ENCODE data around the gene NRXN3. TPM values are rescaled to one million over a fixed set of nuclear protein-coding genes. Genes with fewer than 3 reads are reported as not detected.

Gene NRXN3
- polyA plus RNA-seq, 1 experiment, result 1.1 TPM

GRCh38 chr14:79411403-79412174 lies 1241.4 kb downstream of the NRXN3 start:
- no peak for DNase-seq (ENCODE audit: low read depth, low spot score)
- Histone ChIP-seq H3K27me3 (ENCODE audit: control insufficient read depth, insufficient read depth, low read length) (no peaks in the 10 kb centered on the region), H3K27ac (ENCODE audit: low read depth, low read length) (no peak overlapping the region), H3K4me3 (ENCODE audit: low read depth, low read length) (no peak overlapping the region), H3K9me3 (ENCODE audit: control insufficient read depth, insufficient read depth, low read length) (no peaks in the 10 kb centered on the region)
- no peak for TF ChIP-seq CTCF (IDR thresholded peaks at IDR 0.05; ENCODE audit: low read depth, low read length)
- CTCF ChIA-PET, result no interaction called here
- POLR2A ChIA-PET, result no interaction called here

GRCh38 chr14:79412822-79413221 lies 1242.6 kb downstream of the NRXN3 start:
- POLR2A ChIA-PET, result no interaction called here
- no peak for TF ChIP-seq CTCF (IDR thresholded peaks at IDR 0.05; ENCODE audit: low read depth, low read length)
- Histone ChIP-seq H3K27ac (ENCODE audit: low read depth, low read length) (no peak overlapping the region), H3K9me3 (ENCODE audit: control insufficient read depth, insufficient read depth, low read length) (no peaks in the 10 kb centered on the region), H3K4me3 (ENCODE audit: low read depth, low read length) (no peak overlapping the region), H3K27me3 (ENCODE audit: control insufficient read depth, insufficient read depth, low read length) (no peaks in the 10 kb centered on the region)
- CTCF ChIA-PET, result no interaction called here
- DNase-seq (ENCODE audit: low read depth, low spot score), result no peak

GRCh38 chr14:79413734-79414428 lies 1243.7 kb downstream of the NRXN3 start:
- no peak overlapping the region for H3K27ac ChIP-seq (ENCODE audit: low read depth, low read length)
- H3K9me3 ChIP-seq (ENCODE audit: control insufficient read depth, insufficient read depth, low read length), result no peaks in the 10 kb centered on the region
- no peak for TF ChIP-seq CTCF (IDR thresholded peaks at IDR 0.05; ENCODE audit: low read depth, low read length)
- CTCF ChIA-PET, result no interaction called here
- no peak overlapping the region for H3K4me3 ChIP-seq (ENCODE audit: low read depth, low read length)
- no peak for DNase-seq (ENCODE audit: low read depth, low spot score)
- POLR2A ChIA-PET, result no interaction called here
- no peaks in the 10 kb centered on the region for H3K27me3 ChIP-seq (ENCODE audit: control insufficient read depth, insufficient read depth, low read length)

GRCh38 chr14:79415726-79416125 lies 1245.6 kb downstream of the NRXN3 start:
- POLR2A ChIA-PET, result no interaction called here
- no peak overlapping the region for H3K4me3 ChIP-seq (ENCODE audit: low read depth, low read length)
- H3K9me3 ChIP-seq (ENCODE audit: control insufficient read depth, insufficient read depth, low read length), result no peaks in the 10 kb centered on the region
- no peak for TF ChIP-seq CTCF (IDR thresholded peaks at IDR 0.05; ENCODE audit: low read depth, low read length)
- no peak for DNase-seq (ENCODE audit: low read depth, low spot score)
- H3K27me3 ChIP-seq (ENCODE audit: control insufficient read depth, insufficient read depth, low read length), result no peaks in the 10 kb centered on the region
- H3K27ac ChIP-seq (ENCODE audit: low read depth, low read length), result no peak overlapping the region
- CTCF ChIA-PET, result no interaction called here

GRCh38 chr14:79417961-79418360 lies 1247.8 kb downstream of the NRXN3 start:
- POLR2A ChIA-PET, result no interaction called here
- H3K4me3 ChIP-seq (ENCODE audit: low read depth, low read length), result no peak overlapping the region
- no peaks in the 10 kb centered on the region for H3K9me3 ChIP-seq (ENCODE audit: control insufficient read depth, insufficient read depth, low read length)
- DNase-seq (ENCODE audit: low read depth, low spot score), result no peak
- no peaks in the 10 kb centered on the region for H3K27me3 ChIP-seq (ENCODE audit: control insufficient read depth, insufficient read depth, low read length)
- no peak for TF ChIP-seq CTCF (IDR thresholded peaks at IDR 0.05; ENCODE audit: low read depth, low read length)
- no peak overlapping the region for H3K27ac ChIP-seq (ENCODE audit: low read depth, low read length)
- CTCF ChIA-PET, result no interaction called here

Data from AG04450 (cell line).